ENCODE measurements around the gene GPR31. TPM values are rescaled to one million over a fixed set of nuclear protein-coding genes. Genes with fewer than 3 reads are reported as not detected.
A peak's percentile ranks its signal among the peaks of the same experiment; 100 is the strongest.

Gene GPR31
- total RNA-seq, 1 donor from 2014 or later = not detected

- H3K27me3 ChIP-seq (ENCODE audit: low read depth) = no peaks in the 10 kb centered on the region
- no peak overlapping the region for H3K27ac ChIP-seq
- H3K9me3 ChIP-seq = no peaks in the 10 kb centered on the region
- intact Hi-C loops (cut with DNase I) = no loop called here
- H3K4me3 ChIP-seq = no peak overlapping the region
- no peak for DNase-seq
- TF ChIP-seq CTCF (IDR thresholded peaks at IDR 0.05) = no peak
- H3K4me1 ChIP-seq = no peaks in the 10 kb centered on the region
- peak; percentile 75 to 87 for ATAC-seq
- no peaks in the 10 kb centered on the region for H3K36me3 ChIP-seq
These were observed 26.8 kb downstream of the GPR31 start for GRCh38 chr6:167130712-167131684.

- TF ChIP-seq CTCF (IDR thresholded peaks at IDR 0.05) = no peak
- ATAC-seq (no peak), DNase-seq (no peak)
- Histone ChIP-seq H3K36me3 (no peaks in the 10 kb centered on the region), H3K4me1 (no peaks in the 10 kb centered on the region), H3K27me3 (ENCODE audit: low read depth) (no peaks in the 10 kb centered on the region), H3K9me3 (no peaks in the 10 kb centered on the region), H3K27ac (no peak overlapping the region), H3K4me3 (no peak overlapping the region)
- intact Hi-C loops (cut with DNase I) = no loop called here
These were observed 27.6 kb downstream of the GPR31 start for GRCh38 chr6:167130008-167130677.

- Histone ChIP-seq H3K4me3 (no peak overlapping the region), H3K36me3 (no peaks in the 10 kb centered on the region), H3K9me3 (no peaks in the 10 kb centered on the region), H3K27me3 (ENCODE audit: low read depth) (no peaks in the 10 kb centered on the region), H3K27ac (no peak overlapping the region), H3K4me1 (no peaks in the 10 kb centered on the region)
- intact Hi-C loops (cut with DNase I) = no loop called here
- ATAC-seq = no peak
- no peak for DNase-seq
- TF ChIP-seq CTCF (IDR thresholded peaks at IDR 0.05) = no peak
These were observed 28.2 kb downstream of the GPR31 start for GRCh38 chr6:167129562-167129961.

- H3K36me3 ChIP-seq = no peaks in the 10 kb centered on the region
- no peaks in the 10 kb centered on the region for H3K27me3 ChIP-seq (ENCODE audit: low read depth)
- DNase-seq (no peak), ATAC-seq (no peak)
- no peaks in the 10 kb centered on the region for H3K9me3 ChIP-seq
- no peak for TF ChIP-seq CTCF (IDR thresholded peaks at IDR 0.05)
- H3K4me3 ChIP-seq = no peak overlapping the region
- H3K27ac ChIP-seq = no peak overlapping the region
- H3K4me1 ChIP-seq = no peaks in the 10 kb centered on the region
- intact Hi-C loops (cut with DNase I) = no loop called here
These were observed 28.6 kb downstream of the GPR31 start for GRCh38 chr6:167129159-167129558.

GRCh38 chr6:167127785-167128531, 29.8 kb downstream of the GPR31 start:
- H3K4me3 ChIP-seq = no peak overlapping the region
- intact Hi-C loops (cut with DNase I) = no loop called here
- no peak for ATAC-seq

More at GRCh38 chr6:167127785-167128531, 29.8 kb downstream of the GPR31 start:
- Histone ChIP-seq H3K27me3 (ENCODE audit: low read depth) (no peaks in the 10 kb centered on the region), H3K4me1 (no peaks in the 10 kb centered on the region), H3K9me3 (no peaks in the 10 kb centered on the region), H3K36me3 (no peaks in the 10 kb centered on the region), H3K27ac (no peak overlapping the region)
- no peak for TF ChIP-seq CTCF (IDR thresholded peaks at IDR 0.05)
- no peak for DNase-seq
